A673 (cell line): ENCODE measurements around the gene YAF2.

Source experiments
- CTCF ChIP-seq: fragments of 300-800, 200-600 bp; sonication (generic); conservative IDR thresholded peaks from 2 replicates; pipeline ENCODE4 v1.5.1; 2017; ENCODE audit warnings: low read depth, mild to moderate bottlenecking, antibody characterized with exemption, low read length, moderate library complexity, mixed read lengths
- EZH2 ChIP-seq: fragments of 200-600 bp; sonication (generic); IDR thresholded peaks from 2 replicates; pipeline ENCODE4 v1.6.1; 2017; ENCODE audit warnings: borderline replicate concordance, low read depth, mild to moderate bottlenecking, mixed read lengths, antibody characterized with exemption, low read length; ENCODE audit not compliant: poor library complexity, severe bottlenecking

GRCh38 chr12:42192258-42192657, 45.8 kb downstream of the YAF2 start:
- TF ChIP-seq CTCF (no peak), EZH2 (no peak)
